HG03159 (cell line): ENCODE results near the gene NTN1.
"Not testable (repeated sequence)": the region's sequence is repeated elsewhere in the genome, so short reads cannot be mapped to it uniquely, and the experiment has no call there.

Experiments used
- ATAC-seq: cut with Tn5 transposase; IDR thresholded peaks from one replicate; pipeline ENCODE4 v1.9.1; 2021; ENCODE audit warnings: mild to moderate bottlenecking, moderate library complexity; ENCODE audit not compliant: unreplicated experiment

NTN1 gene

GRCh38 chr17:9150446-9151090 is 129.3 kb downstream of the NTN1 start:
- ATAC-seq: no peak

DNA sequence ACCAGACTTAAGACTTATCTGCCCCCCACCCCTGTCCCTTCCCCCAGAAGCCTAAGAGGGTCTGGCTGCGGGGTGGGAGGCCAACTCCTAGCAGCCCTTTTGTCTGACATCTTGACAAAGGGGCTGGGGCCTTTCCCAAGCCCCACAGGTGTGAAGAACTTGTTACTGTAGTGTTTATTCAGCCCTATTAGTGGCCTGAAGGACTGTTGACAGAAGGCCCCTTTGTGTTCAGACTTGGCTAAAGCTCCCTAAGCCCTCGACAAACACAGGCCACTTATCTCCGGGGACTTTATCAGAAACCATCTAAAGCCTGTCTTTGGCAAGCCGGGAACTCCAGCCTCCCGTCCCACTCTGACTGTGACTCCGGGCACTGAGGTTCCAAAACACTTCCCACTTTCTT is 129.8 kb downstream of the NTN1 start:
- no peak for ATAC-seq

GRCh38 chr17:9151740-9152139 is 130.4 kb downstream of the NTN1 start:
- ATAC-seq: not testable (repeated sequence)

DNA sequence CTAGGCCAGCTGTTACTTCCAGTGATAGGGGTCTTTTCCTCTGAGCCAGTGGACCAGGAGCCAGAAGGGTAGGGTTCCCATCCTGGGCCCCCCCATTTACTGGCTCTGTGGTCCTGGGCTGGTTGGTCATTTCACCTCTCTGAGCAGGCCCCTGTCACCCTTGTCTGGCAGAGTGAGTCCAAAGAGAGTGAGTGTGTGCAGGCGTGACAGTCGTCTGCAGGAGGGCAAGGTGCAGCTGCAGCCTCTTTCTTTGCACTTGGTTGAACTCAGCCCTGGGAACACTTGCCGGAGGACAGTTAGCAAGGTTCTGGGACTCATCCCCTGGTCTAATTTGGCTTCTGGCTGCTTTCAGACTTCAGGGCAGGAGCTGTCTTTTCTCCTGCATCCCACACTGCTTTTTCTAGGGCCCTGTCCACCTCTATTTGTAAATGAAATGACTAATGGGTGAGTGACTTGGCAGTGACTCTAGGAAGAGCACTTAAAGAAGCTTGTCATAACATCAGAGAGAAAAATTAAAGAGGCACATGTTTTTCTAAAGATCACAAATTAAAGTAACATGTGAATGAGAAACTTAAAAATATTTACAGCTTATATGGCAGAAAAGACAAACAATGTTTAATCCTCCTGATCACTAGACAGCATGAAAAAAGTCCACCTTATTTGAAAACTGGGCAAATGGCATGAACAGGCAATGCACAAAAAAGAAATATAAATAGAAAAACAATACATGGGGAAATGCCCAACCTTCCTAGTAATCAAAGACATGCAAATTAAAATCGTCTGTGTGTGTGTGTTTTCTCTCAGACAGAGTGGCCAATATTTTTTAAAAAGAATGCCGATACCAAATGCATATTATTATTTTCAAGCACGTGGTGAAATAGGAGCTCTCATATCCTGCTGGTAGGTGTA is 137.5 kb downstream of the NTN1 start:
- no peak for ATAC-seq

GRCh38 chr17:9162275-9162985 is 141.1 kb downstream of the NTN1 start:
- no peak for ATAC-seq

- ATAC-seq: no peak
Measured at GRCh38 chr17:9166788-9167187, 145.5 kb downstream of the NTN1 start.

GRCh38 chr17:9167379-9167778 is 146.1 kb downstream of the NTN1 start:
- ATAC-seq: no peak

GRCh38 chr17:9169116-9169515 is 147.8 kb downstream of the NTN1 start:
- ATAC-seq: no peak

DNA sequence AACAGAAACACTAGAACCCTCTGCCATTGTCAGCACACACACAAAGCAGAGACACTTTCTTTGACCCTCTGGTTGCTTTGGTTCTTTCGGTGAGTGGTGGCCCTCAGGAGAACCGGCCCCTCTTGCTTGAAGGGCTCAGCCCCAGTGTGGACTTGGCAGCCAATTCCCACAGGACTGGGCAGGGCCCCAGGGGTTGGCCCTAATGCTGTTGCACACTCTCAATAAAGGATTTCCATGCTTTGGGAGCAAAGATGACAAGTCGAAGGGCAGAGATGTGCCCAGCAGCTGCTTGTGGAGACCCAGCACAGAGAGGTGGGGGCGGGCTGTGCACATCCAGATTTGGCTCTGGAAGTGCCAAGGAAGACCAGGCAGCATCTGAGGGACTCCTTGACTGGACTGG is 149.0 kb downstream of the NTN1 start:
- ATAC-seq: no peak

DNA sequence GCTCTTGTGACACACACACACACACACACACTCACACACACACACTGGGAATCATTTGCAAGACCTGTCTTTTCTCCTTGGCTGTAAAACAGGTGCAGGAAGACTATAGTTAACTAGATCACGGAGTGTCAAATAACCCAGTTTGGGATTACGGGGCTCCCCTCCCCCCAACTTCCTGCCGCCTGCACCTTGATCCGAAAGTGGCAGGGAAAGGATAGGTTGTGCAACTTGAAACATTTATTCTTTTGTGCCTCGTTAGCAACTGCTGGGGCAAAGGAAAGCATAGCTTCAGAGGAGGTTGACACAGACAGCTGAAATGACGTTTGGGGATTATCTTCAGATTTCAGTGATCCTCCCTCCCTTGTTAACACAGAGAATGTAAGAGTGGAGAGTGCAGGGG is 149.5 kb downstream of the NTN1 start:
- no peak for ATAC-seq

DNA sequence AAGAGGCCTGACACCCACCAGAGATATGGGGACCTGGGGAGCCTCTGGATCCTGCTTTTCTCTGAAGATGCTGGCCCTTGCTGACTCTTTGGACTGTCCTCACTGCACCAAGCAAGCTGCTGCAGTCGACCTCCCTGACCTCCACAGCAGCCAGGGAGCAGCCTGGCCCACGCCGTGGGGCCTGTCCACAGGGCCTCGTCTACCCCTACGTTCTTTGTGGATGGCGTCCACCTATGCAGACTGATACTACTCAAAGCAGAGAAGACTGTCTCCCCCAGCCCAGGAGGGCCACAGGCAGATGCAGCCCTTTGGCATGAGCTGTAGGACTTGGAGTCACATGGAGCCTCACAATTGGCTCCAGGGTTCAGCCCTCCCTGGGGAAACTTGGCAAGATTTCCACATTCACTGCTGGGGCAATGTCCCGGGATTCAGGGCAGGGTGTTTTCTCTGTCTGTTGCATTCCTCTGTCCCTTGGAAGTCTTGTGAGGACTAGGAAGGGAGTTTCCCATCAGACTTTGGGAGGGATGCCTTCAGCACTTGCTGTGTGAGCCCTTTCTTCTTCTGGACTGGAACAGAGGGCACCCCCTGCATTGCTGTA is 152.2 kb downstream of the NTN1 start:
- no peak for ATAC-seq

DNA sequence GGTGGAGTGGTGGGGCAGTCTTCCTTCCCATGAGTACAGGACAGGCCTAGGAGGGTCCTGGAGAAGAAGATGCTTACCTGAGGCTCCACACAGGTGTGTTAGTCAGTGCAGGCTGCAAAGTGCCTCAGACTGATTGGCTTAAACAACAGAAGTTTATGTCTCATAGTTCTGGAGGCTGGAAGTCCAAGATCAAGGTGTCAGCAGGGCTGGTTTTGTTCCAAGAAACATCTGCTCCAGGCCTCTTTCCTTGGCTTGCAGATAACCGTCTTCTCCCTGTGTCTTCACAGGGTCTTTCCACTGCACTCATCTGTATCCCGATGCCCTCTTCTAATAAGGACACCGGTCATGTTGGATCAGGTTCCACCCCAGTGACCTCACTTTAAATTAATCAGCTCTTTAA is 153.0 kb downstream of the NTN1 start:
- no peak for ATAC-seq

DNA sequence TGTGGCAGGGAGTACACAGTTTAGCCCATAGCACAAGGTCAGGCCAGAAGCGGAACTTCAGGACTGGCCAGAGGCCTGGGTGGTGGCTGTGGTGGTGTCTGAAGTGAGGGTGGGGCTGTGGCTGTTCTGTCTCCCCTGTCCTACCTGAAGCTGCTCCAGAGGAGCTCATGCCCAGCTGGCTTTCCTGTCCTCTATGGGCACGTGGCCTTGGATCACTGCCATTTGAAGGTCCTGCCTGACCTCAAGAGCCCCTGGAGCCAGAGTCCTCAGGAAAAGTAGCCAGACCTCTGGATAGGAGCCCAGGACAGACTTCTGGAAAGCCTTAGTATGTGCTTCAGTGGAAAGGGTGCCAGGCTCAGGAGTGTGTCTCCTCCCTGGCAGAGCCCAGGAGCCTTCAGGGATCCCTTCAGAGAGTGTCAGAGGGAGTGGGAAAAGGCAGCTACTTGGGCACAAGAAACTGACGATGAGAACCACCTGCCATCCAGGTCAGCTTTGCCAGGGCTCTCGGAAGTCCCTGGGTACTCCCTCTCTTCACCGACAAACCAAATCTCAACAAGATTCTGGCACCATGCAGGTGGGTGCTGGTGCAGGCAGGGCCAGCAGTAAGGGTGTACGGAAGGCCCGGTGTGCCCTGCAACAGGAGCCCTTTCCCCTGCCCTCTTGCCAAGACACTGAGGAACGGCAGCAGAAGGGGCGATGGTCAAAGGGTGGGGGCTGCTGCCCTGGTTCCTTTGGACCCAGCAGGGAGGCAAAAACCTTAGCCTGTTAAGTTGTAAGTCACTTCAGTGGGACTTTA is 153.7 kb downstream of the NTN1 start:
- ATAC-seq: no peak

DNA sequence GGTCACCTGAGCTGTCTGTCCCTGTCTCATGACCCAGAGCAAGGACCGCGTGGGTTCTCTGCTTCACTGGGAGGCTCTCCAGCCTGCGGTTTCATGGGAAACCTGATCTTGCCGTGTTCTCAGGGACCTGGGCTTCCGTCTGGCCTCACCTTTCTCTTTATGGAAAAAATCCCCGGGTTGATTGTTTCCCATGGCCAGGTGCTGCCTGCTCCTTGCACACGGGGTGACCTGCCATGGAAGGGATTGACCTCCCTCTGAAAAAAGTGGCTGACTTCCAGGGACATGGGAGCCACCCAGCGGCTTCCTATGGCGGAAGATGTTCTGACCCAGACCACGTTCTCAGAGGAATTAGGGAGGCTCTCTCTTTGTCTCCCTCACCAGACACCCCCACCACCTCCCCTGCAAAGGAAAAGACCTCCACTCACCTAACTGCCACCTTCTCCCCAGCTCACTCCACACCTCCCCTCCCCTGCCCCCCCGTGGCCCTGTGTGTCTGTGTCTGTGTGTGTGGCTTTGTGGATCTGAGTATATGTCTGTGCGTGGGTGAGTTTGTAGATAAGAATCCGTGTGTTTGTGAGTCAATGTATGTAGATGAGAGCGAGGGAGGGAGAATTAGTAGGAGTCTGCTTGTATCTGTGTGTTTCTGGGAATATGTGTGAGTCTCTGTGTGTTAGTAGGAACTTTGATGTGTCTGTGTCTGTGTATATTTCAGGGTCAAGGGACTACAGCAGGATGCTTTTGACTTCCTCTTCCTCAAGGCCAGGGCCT is 154.6 kb downstream of the NTN1 start:
- ATAC-seq: no peak

DNA sequence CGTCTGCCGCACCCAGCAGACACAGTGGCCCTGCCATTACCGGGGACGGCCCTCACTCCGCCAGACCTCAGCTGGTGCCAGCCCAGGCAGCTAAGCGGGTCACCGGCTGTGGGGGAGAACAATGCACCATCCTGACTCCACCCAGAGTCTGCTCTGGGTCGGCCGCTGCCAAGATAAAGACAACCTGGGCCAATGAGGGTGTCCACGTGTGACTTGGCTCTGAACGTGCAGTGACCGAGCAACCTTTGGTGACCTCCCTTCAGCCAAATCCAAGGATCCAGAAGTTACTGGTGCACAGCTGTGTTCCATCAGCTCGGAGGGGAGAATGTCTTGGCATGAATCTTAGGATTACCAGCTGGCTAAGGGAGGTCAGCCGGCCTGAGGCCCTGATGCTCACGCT is 155.9 kb downstream of the NTN1 start:
- no peak for ATAC-seq

- ATAC-seq: no peak
Measured at GRCh38 chr17:9178319-9178718, 157.0 kb downstream of the NTN1 start.

DNA sequence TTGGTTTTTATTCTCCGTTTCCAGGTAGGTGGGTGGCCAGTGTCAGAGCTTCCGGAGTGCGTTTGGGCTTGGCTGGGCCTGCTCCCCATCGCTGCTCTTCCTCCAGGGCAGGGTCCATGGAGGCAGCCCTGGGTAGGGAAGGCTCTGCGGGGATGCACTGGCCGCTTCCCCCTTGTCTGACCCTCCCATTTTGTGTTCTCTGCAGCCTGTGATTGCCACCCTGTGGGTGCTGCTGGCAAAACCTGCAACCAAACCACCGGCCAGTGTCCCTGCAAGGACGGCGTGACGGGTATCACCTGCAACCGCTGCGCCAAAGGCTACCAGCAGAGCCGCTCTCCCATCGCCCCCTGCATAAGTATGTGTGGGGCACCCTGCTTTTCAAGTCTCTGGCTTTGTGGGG is 158.3 kb downstream of the NTN1 start:
- no peak for ATAC-seq

GRCh38 chr17:9181640-9182039 is 160.3 kb downstream of the NTN1 start:
- ATAC-seq: no peak

GRCh38 chr17:9183306-9183705 is 162.0 kb downstream of the NTN1 start:
- ATAC-seq: no peak

DNA sequence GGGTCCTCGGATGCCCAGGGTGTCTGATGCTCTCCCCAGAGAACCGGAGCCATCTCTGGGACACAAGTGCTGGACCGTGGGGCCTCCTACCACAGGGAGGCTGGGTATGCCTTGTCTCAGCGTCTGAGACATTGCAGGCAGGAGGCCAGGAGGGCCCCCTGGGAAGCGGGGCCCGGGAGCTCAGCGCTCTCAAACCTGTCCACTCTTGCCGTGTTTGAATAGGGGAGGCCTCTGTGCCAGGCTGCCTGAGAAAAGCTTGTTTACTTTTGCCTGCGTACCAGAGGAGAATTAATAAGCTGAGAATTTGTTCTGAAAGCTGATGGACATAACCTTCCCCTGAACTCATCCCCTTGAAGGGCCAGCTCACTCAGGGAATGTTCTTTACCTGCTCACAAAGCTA is 163.8 kb downstream of the NTN1 start:
- no peak for ATAC-seq
